RPMI7951 (cell line): ENCODE measurements around the gene SPI1. TPM values are rescaled to one million over a fixed set of nuclear protein-coding genes. Genes with fewer than 3 reads are reported as not detected.

Experiments used
- DNase-seq: peaks from one replicate; pipeline ENCODE4 v3.0.0-alpha.2; 2012; ENCODE audit warnings: low read depth
- total RNA-seq: library from RNA; depleted of rRNA; stranded (reverse); fragments of >200 nt; shearing (Covaris generic); gene quantifications from 2 replicates; pipeline ENCODE4 v1.2.3, GENCODE V29; 2014; rRNA removed

SPI1 gene
- total RNA-seq, result not detected in 2 replicates

DNA sequence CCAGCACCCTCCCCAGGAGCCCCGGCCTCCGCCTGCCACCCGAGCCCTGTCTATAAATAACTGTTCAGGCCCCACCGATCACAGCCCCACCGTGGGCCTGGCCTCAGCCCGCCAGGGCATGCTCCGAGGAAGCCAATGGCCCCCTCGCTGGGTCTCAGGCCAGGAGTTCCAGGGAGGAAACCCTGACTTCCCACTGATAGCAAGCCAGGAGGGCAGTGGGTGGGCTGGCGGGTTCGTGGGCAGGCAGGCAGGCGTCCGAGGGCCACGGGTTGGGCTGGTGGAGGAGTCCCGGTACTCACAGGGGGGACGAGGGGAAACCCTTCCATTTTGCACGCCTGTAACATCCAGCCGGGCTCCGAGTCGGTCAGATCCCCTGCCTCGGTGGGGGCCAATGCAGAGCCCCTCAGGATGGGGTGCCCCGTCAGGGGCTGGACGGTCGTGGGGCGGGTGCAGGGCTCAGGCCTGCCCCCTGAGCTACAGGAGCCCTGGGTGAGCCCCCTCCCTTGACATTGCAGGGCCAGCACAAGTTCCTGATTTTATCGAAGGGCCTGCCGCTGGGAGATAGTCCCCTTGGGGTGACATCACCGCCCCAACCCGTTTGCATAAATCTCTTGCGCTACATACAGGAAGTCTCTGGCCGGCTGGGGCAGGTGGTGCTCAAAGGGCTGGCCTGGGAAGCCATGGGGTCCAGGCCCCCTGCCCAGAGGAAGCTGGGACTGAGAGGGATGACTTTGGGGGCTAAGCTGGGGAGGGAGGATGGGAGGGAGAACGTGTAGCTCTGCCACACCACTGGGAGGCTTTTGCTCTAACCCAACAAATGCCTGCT is at the start of gene SPI1:
Gene SPI1, minus strand, starts transcription at position 538 of the 826 bp plus-strand sequence. Its CDS starts 194 bp downstream, at position 344.
- no peak for DNase-seq

DNA sequence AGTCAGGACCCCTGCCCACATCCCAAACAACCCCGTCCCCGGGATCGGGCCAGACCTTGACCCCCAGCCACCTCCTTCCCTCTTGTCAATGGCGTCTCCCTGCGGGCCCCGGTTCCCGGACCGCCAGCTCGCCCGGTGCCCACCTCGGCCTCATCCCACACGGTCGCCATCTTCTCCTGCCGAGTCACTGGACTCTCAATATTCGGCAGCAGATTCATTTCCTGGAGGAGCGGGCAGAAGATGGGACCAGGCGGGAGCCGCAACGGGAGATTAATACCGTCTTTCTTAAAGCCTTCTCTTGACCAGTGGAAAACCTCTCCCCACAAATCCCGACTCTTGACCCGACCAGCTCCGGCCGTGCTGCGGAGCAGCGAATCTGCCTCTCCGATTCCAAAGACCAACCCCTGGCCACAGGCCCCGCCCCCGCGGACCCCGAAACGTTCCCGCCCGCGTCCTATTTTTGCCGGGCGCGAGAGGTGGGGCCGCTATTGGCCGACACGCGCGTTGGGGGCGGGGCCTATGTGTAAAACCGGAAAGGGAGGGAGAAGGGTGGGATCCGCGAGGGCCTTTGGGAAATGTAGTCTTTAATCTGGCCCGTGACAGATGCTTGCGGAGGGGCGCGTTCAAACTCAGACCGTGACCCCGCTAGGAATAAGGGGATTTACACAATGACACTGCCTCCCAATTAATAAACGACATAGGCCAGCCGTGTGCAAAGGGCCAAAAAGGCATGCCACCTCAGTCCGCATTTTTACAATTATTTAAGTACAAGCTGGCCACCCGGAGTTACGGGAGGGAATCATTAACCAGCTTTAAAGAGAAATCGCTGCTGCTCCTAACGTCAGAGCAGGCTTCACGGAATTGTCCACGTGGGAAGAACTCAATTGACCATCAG is 48.0 kb upstream of the SPI1 start, which contains the start of gene PSMC3:
Gene PSMC3, minus strand, starts transcription at position 378 of the 895 bp plus-strand sequence. Its CDS starts 160 bp downstream, at position 218.
- peak; percentile 93 for DNase-seq

DNA sequence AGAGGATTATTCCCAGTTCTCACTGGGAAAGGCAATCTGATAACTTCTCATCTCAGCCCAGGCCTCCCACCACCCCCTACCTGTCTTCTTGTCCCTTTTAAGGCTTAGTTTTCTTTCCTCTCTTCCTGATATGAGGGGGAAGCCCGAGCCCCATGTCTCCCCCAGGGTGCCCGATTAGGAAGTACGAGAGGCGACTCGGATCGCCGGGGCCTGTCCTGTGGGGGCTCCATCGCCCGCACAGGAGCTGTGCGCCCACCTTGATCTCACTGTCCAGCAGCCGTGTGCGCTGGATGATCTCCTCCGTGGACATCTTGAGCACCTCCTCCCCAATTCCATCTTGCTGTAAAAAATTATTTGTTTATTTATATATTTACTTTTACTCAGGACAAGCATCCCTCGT is 47.3 kb upstream of the SPI1 start:
- no peak for DNase-seq

DNA sequence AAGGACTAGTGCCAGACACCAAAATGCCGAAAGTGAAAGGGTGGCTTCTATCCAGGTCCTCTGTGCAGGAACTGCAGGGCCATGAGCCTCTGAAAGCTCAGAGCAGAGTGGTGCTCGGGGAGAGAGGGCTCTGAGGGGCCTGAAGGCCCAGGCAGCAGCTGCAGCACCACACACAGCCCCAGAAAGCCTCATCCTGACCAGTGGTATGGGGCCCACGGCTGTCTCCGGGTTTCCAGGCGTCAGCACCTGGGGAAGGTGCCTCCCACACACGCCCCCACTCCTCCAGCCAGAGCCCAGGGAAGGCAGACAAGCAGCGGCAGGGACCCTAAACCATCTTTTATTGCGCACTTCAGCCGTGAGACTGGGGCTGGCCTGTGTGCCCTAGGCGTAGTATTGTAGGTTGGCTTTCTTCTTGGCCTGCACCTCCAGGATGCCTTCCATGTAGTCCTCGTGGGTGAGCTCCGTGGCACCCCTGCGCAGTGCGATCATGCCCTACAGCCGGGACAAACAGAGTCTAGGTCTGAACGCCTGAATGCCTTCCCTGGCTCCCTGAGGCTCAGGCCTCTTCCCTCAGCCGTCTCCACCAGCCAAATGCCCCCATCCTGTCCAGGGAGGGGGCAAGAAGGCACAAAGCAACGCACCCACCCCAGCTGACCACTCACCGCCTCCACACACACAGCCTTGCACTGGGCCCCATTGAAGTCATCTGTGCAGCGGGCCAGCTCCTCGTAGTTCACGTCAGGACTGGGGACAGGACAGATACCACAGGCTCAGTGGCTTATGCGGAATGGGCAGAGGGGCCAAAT is 40.3 kb upstream of the SPI1 start:
- DNase-seq, result no peak

DNA sequence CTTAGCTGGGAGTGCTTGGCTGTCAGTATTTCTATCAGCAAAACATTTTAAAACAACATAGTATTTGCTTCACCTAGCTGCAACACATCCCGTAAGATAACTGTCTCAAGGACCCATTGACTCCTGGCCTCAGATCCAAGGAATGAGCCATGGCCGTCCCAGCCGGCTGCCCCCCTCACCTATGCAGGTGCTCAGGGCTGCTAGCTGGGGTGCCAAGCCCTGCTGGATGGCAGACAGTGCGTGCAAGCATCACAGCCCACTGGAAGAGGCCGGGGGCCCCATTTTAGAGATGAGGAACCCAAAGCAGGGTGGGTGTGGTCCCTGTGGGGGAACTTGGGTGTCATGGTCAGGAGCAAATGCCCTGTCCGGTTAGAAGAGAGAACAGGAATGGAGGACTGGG is 39.4 kb upstream of the SPI1 start:
- no peak for DNase-seq

DNA sequence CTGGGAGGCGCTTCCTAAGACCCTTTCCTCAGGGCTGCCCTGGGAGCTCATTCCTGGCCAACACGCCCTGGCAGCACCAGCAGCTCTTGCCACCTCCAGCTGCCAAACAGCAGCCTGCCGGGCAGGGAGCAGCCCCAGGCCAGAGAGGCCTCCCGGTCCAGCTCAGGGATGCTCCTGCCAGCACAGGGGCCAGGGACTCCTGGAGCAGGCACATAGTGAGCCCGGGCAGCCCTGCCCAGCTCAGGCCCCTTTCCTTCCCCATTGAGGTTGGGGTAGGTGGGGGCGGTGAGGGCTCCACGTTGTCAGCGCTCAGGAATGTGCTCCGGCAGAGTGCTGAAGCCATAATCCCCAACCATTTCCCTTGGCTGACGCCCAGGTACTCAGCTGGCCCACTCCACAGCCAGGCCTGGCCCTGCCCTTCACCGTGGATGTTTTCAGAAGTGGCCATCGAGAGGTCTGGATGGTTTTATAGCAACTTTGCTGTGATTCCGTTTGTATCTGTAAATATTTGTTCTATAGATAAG is 37.7 kb upstream of the SPI1 start:
- DNase-seq, result peak; percentile 93

DNA sequence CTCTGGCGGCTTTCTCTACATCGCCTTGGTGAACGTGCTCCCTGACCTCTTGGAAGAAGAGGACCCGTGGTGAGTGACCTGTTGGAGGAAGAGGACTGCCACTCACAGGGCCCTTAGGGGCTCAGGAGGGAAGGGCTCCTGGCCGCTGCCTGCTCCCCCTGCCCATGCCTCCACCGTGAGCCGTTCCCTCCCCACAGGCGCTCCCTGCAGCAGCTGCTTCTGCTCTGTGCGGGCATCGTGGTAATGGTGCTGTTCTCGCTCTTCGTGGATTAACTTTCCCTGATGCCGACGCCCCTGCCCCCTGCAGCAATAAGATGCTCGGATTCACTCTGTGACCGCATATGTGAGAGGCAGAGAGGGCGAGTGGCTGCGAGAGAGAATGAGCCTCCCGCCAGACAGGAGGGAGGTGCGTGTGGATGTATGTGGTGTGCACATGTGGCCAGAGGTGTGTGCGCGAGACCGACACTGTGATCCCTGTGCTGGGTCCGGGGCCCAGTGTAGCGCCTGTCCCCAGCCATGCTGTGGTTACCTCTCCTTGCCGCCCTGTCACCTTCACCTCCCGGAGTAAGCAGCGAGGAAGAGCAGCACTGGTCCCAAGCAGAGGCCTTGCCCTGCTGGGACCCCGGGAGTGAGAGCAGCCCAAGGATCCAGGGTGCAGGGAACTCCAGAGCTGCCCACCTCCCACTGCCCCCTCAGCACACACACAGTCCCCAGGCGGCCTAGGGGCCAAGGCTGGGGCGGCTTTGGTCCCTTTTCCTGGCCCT is 36.9 kb upstream of the SPI1 start:
- DNase-seq, result no peak

DNA sequence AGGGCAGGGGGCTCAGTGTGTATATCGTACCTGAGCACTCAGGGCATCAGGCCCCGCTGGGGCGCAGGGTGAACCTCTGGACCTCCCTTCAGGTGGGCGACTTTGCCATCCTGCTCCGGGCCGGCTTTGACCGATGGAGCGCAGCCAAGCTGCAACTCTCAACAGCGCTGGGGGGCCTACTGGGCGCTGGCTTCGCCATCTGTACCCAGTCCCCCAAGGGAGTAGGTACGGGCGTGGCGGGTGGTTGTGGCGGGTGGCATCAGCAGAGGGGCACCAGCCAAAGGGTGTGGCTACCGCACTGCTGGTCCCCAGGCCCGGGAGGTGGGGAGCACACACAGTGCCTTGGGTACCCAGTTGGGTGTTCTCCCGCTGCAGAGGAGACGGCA is 36.3 kb upstream of the SPI1 start:
- no peak for DNase-seq

DNA sequence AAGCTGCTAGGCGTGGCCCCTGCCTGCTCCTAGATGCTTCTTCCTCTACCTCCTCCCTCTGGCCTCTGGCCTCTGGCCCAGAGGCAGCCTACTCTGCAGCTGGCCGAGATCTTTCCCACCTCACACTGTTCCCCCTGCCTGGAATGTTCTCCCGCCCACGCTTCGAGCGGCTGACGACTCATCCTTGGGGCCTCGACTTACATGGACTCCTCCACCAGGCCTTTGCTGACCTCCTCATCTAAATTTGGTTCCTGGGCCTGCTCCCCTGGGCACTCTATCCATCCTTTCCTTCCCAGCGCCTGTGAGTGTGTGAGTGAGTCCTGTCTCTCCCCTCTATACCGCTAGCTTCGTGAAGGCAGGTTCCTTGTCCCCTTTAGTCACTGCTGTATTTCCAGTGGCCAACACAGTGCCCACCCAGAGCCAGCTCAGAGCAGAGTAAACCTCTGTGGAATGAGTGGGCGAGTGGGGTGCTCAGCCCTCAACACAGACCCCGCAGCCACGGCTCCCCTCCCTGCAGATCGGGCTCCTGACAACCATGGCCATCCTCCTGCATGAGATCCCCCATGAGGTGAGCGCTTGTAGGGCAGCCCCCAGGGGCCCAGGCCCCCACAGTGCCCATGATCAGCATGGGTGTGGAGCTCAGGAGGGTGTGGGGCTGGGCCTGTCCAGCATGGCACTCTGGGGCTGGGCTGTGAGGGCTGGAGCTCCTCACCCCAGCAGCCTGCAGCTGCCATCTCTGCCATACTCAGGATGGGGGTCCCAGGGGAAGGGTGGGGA is 35.7 kb upstream of the SPI1 start:
- DNase-seq, result peak; percentile 68

DNA sequence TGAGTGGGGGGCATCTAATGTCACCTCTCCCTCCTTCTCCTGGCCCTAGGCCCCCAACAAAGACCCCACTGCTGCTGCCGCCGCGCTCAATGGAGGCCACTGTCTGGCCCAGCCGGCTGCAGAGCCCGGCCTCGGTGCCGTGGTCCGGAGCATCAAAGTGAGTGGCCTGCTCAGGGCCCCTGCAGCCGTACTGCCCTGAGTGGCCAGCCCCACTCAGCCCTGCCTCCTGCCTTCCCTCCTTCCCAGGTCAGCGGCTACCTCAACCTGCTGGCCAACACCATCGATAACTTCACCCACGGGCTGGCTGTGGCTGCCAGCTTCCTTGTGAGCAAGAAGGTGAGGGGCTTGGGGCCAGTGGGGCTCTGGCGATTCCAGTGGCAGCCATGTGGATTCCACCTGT is 35.0 kb upstream of the SPI1 start:
- no peak for DNase-seq

DNA sequence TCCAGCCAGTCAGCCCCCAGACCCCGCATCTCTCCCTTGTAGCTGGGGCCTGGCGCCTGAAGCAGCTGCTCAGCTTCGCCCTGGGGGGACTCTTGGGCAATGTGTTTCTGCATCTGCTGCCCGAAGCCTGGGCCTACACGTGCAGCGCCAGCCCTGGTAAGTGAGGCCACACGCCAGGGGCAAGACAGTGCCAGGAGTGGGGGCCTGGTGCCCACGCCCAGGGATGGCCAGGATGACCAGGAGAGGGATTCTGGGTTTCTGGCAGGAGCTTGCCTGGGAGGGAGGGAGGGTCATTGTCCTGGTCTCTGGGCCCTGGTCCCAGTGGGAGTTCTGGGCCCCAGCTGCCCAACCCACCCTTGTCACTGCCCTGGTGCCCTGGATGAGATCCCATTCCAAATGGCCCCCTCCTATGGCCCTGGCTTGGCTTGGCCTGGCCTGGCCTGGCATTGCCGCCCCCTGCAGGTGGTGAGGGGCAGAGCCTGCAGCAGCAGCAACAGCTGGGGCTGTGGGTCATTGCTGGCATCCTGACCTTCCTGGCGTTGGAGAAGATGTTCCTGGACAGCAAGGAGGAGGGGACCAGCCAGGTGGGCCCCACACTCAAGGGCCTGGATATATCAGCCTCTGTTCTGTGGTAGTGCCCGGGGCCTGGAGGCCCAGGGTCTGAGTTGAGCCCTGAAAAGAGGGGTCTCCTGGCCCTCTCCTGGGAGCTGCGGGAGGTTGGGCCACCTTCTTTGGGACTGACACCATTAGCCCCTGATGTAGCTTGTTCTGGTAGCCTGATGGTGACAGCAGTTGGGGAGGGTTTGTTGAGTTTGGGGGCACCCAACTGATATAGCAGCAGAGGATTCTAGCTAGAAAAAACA is 33.8 kb upstream of the SPI1 start:
- peak; percentile 33 for DNase-seq

DNA sequence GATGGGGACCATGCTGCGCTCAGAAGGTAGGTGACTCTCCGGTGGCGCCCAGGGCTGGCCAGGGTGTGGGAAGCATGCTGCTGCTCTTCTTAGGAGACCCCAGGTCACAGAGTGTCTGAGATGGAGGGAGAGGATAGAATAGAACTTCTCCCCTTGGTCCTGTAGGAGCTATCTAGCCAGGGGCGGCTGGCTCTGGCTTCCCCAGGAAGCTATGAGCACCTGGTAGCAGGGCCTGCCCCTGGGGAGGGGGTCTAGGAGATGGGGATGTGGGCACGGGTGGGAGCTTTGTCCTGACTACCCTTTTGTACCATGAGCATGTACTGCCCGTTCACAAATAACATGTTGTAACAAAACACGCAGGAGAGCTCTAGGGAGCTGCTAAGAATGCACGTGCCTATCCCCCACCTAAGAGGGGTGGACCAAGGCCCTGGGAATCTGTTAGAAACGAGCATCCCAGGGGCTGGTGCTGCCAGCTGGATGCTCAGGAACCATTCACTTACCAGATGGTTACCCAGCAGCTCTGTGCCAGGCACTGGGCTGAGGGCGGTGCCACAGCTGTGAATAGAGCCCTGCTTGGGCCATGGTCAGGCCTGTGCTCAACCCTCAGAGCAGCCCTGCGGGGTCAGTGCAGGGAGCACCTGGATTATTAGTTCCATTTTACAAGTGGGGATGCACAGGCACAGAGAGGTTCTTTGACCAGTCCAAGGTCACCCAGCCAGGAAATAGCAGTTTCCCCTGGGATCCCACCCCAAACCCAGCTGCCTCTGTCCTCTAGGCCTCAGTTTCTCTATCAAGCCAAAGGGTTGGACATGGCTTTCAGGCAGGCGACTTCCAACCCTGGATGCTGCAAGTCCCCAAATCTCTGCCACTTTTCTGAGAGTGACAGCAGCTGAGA is 32.3 kb upstream of the SPI1 start:
- no peak for DNase-seq

DNA sequence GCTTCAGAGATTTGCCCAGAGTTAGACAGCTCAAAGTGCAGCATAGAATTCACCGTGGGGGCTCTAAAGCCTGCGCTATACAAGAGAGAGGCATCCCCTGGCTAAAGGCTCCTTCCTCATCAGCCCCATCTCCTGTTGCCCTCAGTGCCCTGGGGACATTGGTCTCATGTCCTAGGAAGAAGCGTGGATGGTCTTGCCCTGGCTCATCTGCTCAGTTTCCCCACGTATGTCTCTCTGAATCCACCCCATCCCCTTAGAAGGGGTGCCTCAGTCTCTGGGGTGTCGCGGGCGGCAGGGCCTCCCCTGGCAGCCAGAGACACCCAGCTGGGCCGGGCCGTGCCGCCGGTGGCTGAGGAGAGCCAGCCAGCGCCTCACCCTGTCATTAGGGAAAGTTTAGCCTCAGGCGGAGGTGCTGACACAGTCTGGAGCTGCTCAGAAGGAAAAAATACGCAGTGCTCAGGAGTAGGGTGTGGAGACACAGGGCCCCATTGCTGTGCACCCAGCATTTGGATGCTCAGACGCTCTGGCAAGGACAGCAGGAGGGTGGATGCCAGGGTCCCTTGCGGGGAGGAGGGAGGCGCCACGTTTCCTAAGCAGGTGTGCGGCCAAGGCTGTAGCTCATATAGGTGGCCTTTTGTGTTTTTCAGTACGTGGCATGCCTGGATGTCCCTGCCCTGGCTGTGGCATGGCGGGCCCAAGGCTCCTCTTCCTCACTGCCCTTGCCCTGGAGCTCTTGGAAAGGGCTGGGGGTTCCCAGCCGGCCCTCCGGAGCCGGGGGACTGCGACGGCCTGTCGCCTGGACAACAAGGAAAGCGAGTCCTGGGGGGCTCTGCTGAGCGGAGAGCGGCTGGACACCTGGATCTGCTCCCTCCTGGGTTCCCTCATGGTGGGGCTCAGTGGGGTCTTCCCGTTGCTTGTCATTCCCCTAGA is 31.4 kb upstream of the SPI1 start:
- peak; percentile 83 for DNase-seq

DNA sequence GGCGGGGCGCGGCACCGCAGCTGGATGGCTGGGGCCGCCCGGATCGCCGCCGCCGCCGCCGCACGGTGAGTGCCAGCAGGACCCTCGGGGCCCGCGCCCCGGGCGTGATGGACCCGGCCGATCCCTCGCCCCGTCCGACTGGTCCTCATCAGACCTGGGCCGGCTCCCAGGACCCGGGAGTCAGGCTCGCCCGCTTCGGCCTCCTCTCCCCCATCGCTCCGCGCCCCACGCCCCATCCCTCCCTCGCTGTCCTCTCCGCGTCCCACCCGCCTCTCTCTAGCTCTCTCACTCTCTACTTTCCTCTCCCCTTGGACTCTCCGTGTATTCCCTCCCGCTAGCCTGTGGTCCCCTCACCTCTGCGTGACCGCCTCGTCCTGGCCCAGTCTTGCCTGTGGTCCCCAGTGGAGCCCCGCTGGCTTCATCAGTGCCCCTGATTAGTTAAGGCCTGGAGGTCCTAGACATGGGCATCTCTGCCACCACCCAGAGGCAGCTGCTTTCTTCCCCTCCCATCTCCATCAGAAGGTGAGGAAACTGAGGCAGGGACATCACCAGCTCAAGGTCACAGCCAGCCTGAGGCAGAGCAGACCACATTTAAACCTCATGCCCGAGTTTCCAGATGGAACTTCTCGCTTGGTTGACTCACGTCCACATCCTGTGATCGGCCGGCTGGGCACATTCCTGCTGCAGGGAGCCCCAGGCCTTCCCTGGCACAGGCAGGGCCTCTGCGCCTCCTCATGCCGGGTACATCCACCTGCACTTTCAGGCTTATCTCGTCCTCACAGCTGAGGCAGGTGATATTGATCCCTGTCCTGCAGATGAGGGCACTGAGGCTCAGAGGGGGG is 30.5 kb upstream of the SPI1 start:
- DNase-seq, result peak; percentile 89

DNA sequence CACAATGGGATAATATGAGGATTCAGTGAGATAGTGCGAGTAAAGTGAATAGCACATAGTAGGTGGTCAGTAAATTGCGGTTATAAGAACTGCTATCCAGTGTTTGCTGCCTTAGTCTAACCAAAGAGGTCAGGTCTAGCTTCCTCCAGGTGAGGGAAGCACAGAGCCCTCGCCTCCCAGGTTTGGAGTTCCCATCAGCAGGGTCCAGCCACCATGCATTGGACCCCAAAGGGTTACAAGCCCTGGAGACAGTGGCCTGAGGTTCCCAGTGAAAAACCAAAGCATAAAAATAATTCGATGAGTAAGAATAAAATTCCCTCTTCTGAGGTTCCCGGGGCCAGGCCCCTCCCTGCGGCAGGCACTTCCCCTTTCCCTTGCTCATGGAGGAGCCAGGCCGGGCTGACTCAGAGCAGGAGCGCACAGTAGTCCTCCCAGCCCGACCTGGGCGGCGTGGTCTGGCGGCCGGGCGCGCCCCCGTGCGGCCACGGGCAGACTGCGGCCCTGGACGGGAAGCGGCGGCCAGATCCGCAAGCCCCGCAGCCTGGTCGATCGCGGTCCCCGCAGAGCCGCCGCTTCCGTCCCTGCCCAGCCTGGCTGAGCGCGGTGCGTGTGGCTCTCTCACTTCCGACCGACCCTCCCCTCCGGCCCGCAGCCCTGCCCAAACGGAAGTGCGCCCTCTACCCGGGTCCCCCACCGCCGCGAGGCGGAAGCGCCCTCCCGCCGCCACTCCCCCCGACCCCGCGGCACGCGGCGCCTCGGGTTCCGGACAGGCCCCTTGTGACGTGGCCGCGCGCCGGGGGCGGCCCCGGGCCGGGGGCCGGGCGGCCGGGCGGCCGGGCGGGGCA is 29.6 kb upstream of the SPI1 start, which contains the start of gene SLC39A13:
Gene SLC39A13, plus strand, starts transcription at position 845 of the 845 bp plus-strand sequence. CDS start 1,505 bp downstream, outside the sequence.
- peak; percentile 92 for DNase-seq
